ENCODE measurements around the gene LAMA2.

The LAMA2 gene

GRCh38 chr6:129402244-129402643, 519.3 kb downstream of the LAMA2 start:
- no peak overlapping the region for H3K4me3 ChIP-seq (replicated peaks; ENCODE audit: low read depth, low read length)
- no peak for DNase-seq (ENCODE audit: extremely low read depth, low read depth)
- TF ChIP-seq CTCF (IDR thresholded peaks at IDR 0.05; ENCODE audit: low read depth, low read length, missing control alignments) = no peak

GRCh38 chr6:129411092-129411491, 528.2 kb downstream of the LAMA2 start:
- TF ChIP-seq CTCF (IDR thresholded peaks at IDR 0.05; ENCODE audit: low read depth, low read length, missing control alignments) = no peak
- H3K4me3 ChIP-seq (replicated peaks; ENCODE audit: low read depth, low read length) = no peak overlapping the region
- DNase-seq (ENCODE audit: extremely low read depth, low read depth) = no peak

GRCh38 chr6:129416337-129416990, 533.5 kb downstream of the LAMA2 start:
- no peak for TF ChIP-seq CTCF (IDR thresholded peaks at IDR 0.05; ENCODE audit: low read depth, low read length, missing control alignments)
- no peak overlapping the region for H3K4me3 ChIP-seq (replicated peaks; ENCODE audit: low read depth, low read length)
- DNase-seq (ENCODE audit: extremely low read depth, low read depth) = no peak

- no peak for TF ChIP-seq CTCF (IDR thresholded peaks at IDR 0.05; ENCODE audit: low read depth, low read length, missing control alignments)
- DNase-seq (ENCODE audit: extremely low read depth, low read depth) = no peak
These were observed 534.6 kb downstream of the LAMA2 start for GRCh38 chr6:129417416-129418086.

GRCh38 chr6:129419324-129419723, 536.4 kb downstream of the LAMA2 start:
- DNase-seq (ENCODE audit: extremely low read depth, low read depth) = no peak
- H3K4me3 ChIP-seq (replicated peaks; ENCODE audit: low read depth, low read length) = no peak overlapping the region
- no peak for TF ChIP-seq CTCF (IDR thresholded peaks at IDR 0.05; ENCODE audit: low read depth, low read length, missing control alignments)

More at GRCh38 chr6:129417416-129418086, 534.6 kb downstream of the LAMA2 start:
- H3K4me3 ChIP-seq (replicated peaks; ENCODE audit: low read depth, low read length) = no peak overlapping the region

- no peak for TF ChIP-seq CTCF (IDR thresholded peaks at IDR 0.05; ENCODE audit: low read depth, low read length, missing control alignments)
- H3K4me3 ChIP-seq (replicated peaks; ENCODE audit: low read depth, low read length) = no peak overlapping the region
- no peak for DNase-seq (ENCODE audit: extremely low read depth, low read depth)
These were observed 543.4 kb downstream of the LAMA2 start for GRCh38 chr6:129426343-129426742.

Measured in HFF-Myc (cell line).